H9 (cell line): ENCODE measurements around the gene CERS6. TPM values are rescaled to one million over a fixed set of nuclear protein-coding genes. Genes with fewer than 3 reads are reported as not detected.

ENCODE experiments used
- DNase-seq: peaks from one replicate; pipeline ENCODE4 v3.0.0-alpha.2; 2017
- H2AFZ ChIP-seq: one replicate; pipeline ENCODE4 v1.6.1; 2013; ENCODE audit warnings: mild to moderate bottlenecking, low read length, control low read depth, moderate library complexity
- H2AK5ac ChIP-seq: 2 replicates; pipeline ENCODE4 v1.6.1; 2013; ENCODE audit warnings: low read length, control low read depth, mixed read lengths; ENCODE audit not compliant: insufficient read length
- H2BK120ac ChIP-seq: one replicate; pipeline ENCODE4 v1.6.1; 2013; ENCODE audit warnings: low read depth, mild to moderate bottlenecking, low read length, control low read depth, inconsistent platforms; ENCODE audit not compliant: poor library complexity, severe bottlenecking
- H2BK12ac ChIP-seq: 2 replicates; pipeline ENCODE4 v1.6.1; 2013; ENCODE audit warnings: low read length, control low read depth, mixed read lengths, low read depth; ENCODE audit not compliant: insufficient read length
- H2BK15ac ChIP-seq: 2 replicates; pipeline ENCODE4 v1.6.1; 2013; ENCODE audit warnings: low read depth, low read length, control low read depth
- H2BK20ac ChIP-seq: one replicate; pipeline ENCODE4 v1.6.1; 2013; ENCODE audit warnings: low read depth, mild to moderate bottlenecking, low read length, control low read depth, inconsistent platforms; ENCODE audit not compliant: poor library complexity, severe bottlenecking
- H2BK5ac ChIP-seq: 2 replicates; pipeline ENCODE4 v1.6.1; 2013; ENCODE audit warnings: low read length, control low read depth, mixed read lengths; ENCODE audit not compliant: insufficient read length
- H3K14ac ChIP-seq: 2 replicates; pipeline ENCODE4 v1.6.1; 2013; ENCODE audit warnings: low read length, control low read depth; ENCODE audit not compliant: insufficient read depth
- H3K18ac ChIP-seq: 2 replicates; pipeline ENCODE4 v1.6.1; 2013; ENCODE audit warnings: low read depth, mild to moderate bottlenecking, mixed read lengths, low read length, control low read depth; ENCODE audit not compliant: insufficient read length
- H3K23ac ChIP-seq: 2 replicates; pipeline ENCODE4 v1.6.1; 2013; ENCODE audit warnings: low read length, control low read depth, mixed read lengths, low read depth; ENCODE audit not compliant: insufficient read length
- H3K23me2 ChIP-seq: 2 replicates; pipeline ENCODE4 v1.6.1; 2013; ENCODE audit warnings: low read depth, mild to moderate bottlenecking, mixed read lengths, low read length, control low read depth; ENCODE audit not compliant: insufficient read length, poor library complexity, severe bottlenecking
- H3K27ac ChIP-seq: 2 replicates; pipeline ENCODE4 v1.5.1; 2013; ENCODE audit warnings: low read length, control low read depth, mixed read lengths, low read depth; ENCODE audit not compliant: insufficient read length
- H3K27me3 ChIP-seq: 2 replicates; pipeline ENCODE4 v1.6.1; 2013; ENCODE audit warnings: low read length, control low read depth, inconsistent platforms; ENCODE audit not compliant: insufficient read depth
- H3K4ac ChIP-seq: 2 replicates; pipeline ENCODE4 v1.6.1; 2013; ENCODE audit warnings: low read depth, mild to moderate bottlenecking, control low read depth, inconsistent platforms, low read length, moderate library complexity
- H3K4me1 ChIP-seq: 2 replicates; pipeline ENCODE4 v1.6.1; 2013; ENCODE audit warnings: low read length, control low read depth, inconsistent platforms; ENCODE audit not compliant: insufficient read depth
- H3K4me2 ChIP-seq: 2 replicates; pipeline ENCODE4 v1.6.1; 2013; ENCODE audit warnings: low read length, control low read depth, mixed read lengths; ENCODE audit not compliant: insufficient read length, insufficient read depth
- H3K56ac ChIP-seq: 2 replicates; pipeline ENCODE4 v1.6.1; 2013; ENCODE audit warnings: low read depth, mild to moderate bottlenecking, mixed read lengths, low read length, control low read depth; ENCODE audit not compliant: insufficient read length
- H3K79me1 ChIP-seq: 2 replicates; pipeline ENCODE4 v1.6.1; 2013; ENCODE audit warnings: low read depth, mild to moderate bottlenecking, moderate library complexity, low read length, control low read depth, inconsistent platforms; ENCODE audit not compliant: insufficient read depth, poor library complexity, severe bottlenecking
- H3K79me2 ChIP-seq: 2 replicates; pipeline ENCODE4 v1.6.1; 2013; ENCODE audit warnings: low read length, control low read depth, inconsistent platforms; ENCODE audit not compliant: insufficient read depth
- H3K9ac ChIP-seq: 2 replicates; pipeline ENCODE4 v1.6.1; 2013; ENCODE audit warnings: low read length, control low read depth, mixed read lengths; ENCODE audit not compliant: insufficient read length; ENCODE audit errors: extremely low read depth
- H3K9me3 ChIP-seq: one replicate; pipeline ENCODE4 v1.6.1; 2013; ENCODE audit warnings: low read depth, low read length, inconsistent platforms; ENCODE audit not compliant: control insufficient read depth
- H3T11ph ChIP-seq: one replicate; pipeline ENCODE4 v1.6.1; 2013; ENCODE audit warnings: mild to moderate bottlenecking, low read length, control low read depth, inconsistent platforms
- H4K20me1 ChIP-seq: one replicate; pipeline ENCODE4 v1.6.1; 2013; ENCODE audit not compliant: control insufficient read depth, insufficient read length, insufficient read depth
- H4K5ac ChIP-seq: 2 replicates; pipeline ENCODE4 v1.6.1; 2013; ENCODE audit warnings: low read depth, mild to moderate bottlenecking, mixed read lengths, low read length, control low read depth; ENCODE audit not compliant: insufficient read length
- H4K8ac ChIP-seq: replicated peaks from 2 replicates; pipeline ENCODE4 v1.6.1; 2013; ENCODE audit warnings: low read length, control low read depth, mixed read lengths, low read depth; ENCODE audit not compliant: insufficient read length
- H4K91ac ChIP-seq: 2 replicates; pipeline ENCODE4 v1.6.1; 2013; ENCODE audit warnings: low read depth, mild to moderate bottlenecking, moderate library complexity, mixed read lengths, low read length, control low read depth; ENCODE audit not compliant: insufficient read length
- H3K27ac Mint-ChIP-seq, 3 experiments: 2 replicates in 2 of 3; 3 replicates in 1 of 3; pipeline ENCODE4 v1.8.0; 2020 to 2021; ENCODE audit warnings: mixed read lengths in 3 of 3, mild to moderate bottlenecking in 1 of 3, moderate library complexity in 1 of 3
- H3K27me3 Mint-ChIP-seq: 2 replicates; pipeline ENCODE4 v1.8.0; 2021; ENCODE audit warnings: low read depth, mild to moderate bottlenecking, moderate library complexity, mixed read lengths
- H3K36me3 Mint-ChIP-seq, 3 experiments: 2 replicates in 2 of 3; 3 replicates in 1 of 3; pipeline ENCODE4 v1.8.0; 2020 to 2021; ENCODE audit warnings: low read depth in 3 of 3, mixed read lengths in 3 of 3; ENCODE audit not compliant: insufficient read depth in 1 of 3
- H3K4me1 Mint-ChIP-seq, 2 experiments: 2 replicates each; pipeline ENCODE4 v1.8.0; 2020; ENCODE audit warnings: mixed read lengths in 2 of 2
- H3K4me3 Mint-ChIP-seq, 2 experiments: 2 replicates in 1 of 2; 3 replicates in 1 of 2; pipeline ENCODE4 v1.8.0; 2020 to 2021; ENCODE audit warnings: mild to moderate bottlenecking in 2 of 2, mixed read lengths in 2 of 2, moderate library complexity in 1 of 2
- H3K9me3 Mint-ChIP-seq, 2 experiments: 2 replicates in 1 of 2; 3 replicates in 1 of 2; pipeline ENCODE4 v1.8.0; 2020; ENCODE audit warnings: mild to moderate bottlenecking in 2 of 2, mixed read lengths in 2 of 2, moderate library complexity in 1 of 2
- CTCF ChIP-seq: fragments of 200-600 bp; sonication (generic); conservative IDR thresholded peaks from 3 replicates; pipeline ENCODE4 v1.8.0; 2021; ENCODE audit warnings: antibody characterized with exemption, mild to moderate bottlenecking
- WGBS: extraction: QIAGEN DNeasy Blood & Tissue Kit; methylation state at CpG from one replicate; pipeline ENCODE4 v1.1.7; 2013; ENCODE audit warnings: missing lambda C conversion rate, low lambda C conversion rate, mixed read lengths; ENCODE audit not compliant: insufficient read length; ENCODE audit errors: extremely low coverage; 5-methylcytosine and 5-hydroxymethylcytosine counted together
- total RNA-seq: library from RNA; stranded (reverse); gene quantifications from 2 replicates; pipeline ENCODE4 v1.2.1, GENCODE V29; 2021

CERS6 gene
- total RNA-seq, 1 experiment from 2014 or later = 17.7 TPM

- no peak for DNase-seq
- Mint-ChIP-seq H3K4me3 (no peak overlapping the region), H3K27me3 (no peaks in the 10 kb centered on the region), H3K4me1 (peaks cover 15 to 18% of the 10 kb centered on the region in 2 experiments), H3K36me3 (no peaks in the 10 kb centered on the region), H3K27ac (no peak overlapping the region), H3K9me3 (no peaks in the 10 kb centered on the region)
- Histone ChIP-seq H4K91ac (no peak overlapping the region), H3K27me3 (no peaks in the 10 kb centered on the region; the same call in 1 of the 2 replicates), H2BK12ac (no peak overlapping the region), H2BK15ac (no peak overlapping the region), H3K27ac (no peak overlapping the region), H3K23ac (no peak overlapping the region), H3K56ac (no peak overlapping the region), H2AFZ (no peak overlapping the region), H2AK5ac (no peak overlapping the region), H3K18ac (no peak overlapping the region), H3K4ac (no peak overlapping the region), H3K4me1 (no peaks in the 10 kb centered on the region; the same call in 1 of the 2 replicates), H4K5ac (no peak overlapping the region), H3K79me1 (no peaks in the 10 kb centered on the region), H3K4me2 (no peak overlapping the region), H3K23me2 (no peaks in the 10 kb centered on the region), H3T11ph (no peak overlapping the region), H3K9me3 (no peaks in the 10 kb centered on the region), H3K79me2 (no peaks in the 10 kb centered on the region), H2BK120ac (no peak overlapping the region), H2BK5ac (no peak overlapping the region), H4K8ac (no peak overlapping the region), H2BK20ac (no peak overlapping the region), H3K9ac (no peak overlapping the region), H4K20me1 (no peaks in the 10 kb centered on the region), H3K14ac (no peak overlapping the region)
- WGBS = no CpG with 5 or more reads among the region's 3 CpGs
- TF ChIP-seq CTCF = no peak
These were observed 229.0 kb downstream of the CERS6 start for GRCh38 chr2:168684921-168685599.
